GM21786 (cell line): ENCODE results near the gene TCEAL5.
"Not testable (repeated sequence)": the region's sequence is repeated elsewhere in the genome, so short reads cannot be mapped to it uniquely, and the experiment has no call there.

ENCODE experiments used
- ATAC-seq: cut with Tn5 transposase; IDR thresholded peaks from one replicate; pipeline ENCODE4 v1.9.1; 2021; ENCODE audit not compliant: unreplicated experiment

The TCEAL5 gene, protein sequence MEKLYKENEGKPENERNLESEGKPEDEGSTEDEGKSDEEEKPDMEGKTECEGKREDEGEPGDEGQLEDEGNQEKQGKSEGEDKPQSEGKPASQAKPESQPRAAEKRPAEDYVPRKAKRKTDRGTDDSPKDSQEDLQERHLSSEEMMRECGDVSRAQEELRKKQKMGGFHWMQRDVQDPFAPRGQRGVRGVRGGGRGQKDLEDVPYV

DNA sequence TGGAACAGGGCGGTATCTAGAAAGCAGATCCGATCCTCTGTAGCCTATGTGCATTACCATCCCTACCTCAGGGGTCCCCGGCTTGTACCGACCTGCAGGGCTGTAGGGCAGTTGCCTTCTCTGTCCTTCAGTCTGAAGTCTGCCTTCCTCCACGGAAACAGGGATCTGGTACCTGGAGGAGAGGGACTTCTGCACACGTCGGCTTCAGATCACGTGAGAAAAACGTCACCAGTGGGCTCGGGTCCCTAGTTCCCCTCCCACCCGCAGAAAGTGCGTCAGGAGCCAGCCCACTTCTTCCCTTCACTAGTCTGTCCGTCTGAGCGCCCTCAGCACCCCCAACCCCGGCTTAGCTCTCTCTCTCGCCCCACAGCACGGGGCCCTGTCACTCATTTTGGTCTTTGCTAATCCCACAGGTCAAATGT, at the start of gene TCEAL5:
TCEAL5 (minus strand) TSS at position 170 of the 422 bp plus-strand sequence. CDS start 2,187 bp downstream, outside the sequence.
- no peak for ATAC-seq

DNA sequence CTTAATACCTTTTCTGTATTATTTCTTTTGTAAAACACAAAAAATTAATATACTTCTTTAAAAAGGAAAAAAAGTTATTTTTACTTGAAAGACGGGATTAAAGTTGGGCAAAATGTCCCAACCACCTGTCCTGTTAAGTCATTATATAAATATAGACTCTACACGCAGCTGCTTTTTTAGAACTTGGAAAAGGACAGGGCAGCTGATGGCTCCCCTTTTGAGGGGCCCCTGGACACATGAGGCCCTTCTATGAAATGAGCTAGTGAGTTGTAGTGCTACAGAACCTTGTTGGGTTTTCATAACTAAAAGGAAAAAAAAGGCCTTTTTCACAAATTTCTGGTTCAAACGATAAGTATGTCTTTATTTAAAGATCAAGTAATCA, 34.8 kb upstream of the TCEAL5 start:
- ATAC-seq: no peak

DNA sequence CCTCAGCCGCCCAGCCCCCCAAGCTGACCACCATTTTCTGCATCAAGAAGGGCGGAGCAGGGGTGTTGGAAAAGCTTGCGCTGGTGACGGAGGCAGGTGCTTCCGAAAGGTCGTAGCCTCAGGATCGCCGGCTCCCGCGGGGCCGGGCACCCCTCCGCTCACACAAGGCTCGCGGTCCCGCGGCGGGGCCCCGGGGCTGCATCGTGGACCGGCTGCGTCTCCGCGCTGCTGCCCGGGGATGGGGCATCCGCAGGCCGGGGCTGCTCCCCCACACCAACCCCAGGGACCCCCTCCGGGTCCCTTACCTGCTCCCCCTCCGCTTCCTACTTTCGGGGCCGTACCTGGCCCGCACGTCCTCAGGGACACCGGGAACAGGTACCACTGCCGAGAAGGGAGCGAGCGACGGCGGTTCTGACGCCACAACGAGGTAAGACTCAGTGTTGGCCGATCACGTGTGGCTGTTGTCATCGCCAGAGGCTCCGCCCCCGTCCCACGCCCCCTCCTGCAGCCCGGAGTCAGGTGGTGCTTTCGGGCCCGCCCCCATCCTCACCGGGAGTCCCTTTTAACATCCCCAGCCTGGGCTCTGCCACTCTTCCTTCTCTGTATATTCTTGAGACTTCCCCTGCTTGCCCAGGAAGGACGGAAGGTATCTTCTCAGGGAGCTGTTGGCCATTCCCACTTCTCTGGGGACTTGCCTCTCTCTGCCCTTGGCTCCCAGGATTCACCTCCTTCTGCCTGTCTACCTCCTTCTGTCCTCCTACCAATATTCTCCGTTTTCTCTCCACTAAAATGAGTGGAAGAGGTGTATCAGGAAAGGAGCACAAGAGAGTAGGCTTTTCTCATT, 34.2 kb upstream of the TCEAL5 start, which contains the start of gene BEX2:
BEX2 (minus strand) TSS at position 436 of the 844 bp plus-strand sequence. CDS start 1,014 bp downstream, outside the sequence.
- ATAC-seq: peak; percentile 97

DNA sequence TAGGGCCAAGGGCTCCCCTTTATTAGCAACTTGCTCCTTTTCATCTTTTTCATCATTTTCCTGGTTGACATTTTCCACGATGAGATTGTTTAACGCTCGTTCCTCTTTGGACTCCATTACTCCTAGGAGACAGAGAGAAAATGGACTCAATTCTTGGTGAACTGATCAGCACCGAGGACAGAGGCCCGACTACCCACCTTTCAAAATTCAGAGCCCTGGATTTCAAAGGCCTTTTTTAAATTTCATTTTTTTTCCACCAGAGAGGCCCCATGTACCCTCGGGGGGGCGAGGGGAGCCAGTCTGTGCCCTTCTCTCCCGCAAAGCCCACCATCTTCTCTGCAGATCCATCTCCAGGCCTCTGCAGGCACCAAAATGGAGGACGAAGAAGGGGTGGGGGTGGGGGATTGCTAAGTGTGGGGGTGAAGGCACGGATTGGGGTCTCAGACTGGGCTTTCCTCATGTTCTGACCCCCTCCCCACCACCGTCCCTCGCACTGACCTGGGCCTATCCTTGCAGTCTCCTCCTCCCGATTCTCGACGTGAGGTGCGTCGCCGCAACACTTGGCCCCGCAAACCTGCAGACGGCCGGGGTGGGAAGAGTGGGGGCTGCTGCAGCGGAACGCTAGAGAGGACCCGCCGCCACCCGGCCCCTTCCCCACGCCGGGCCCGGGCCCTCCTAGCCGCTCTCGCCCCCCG, 33.5 kb upstream of the TCEAL5 start:
- no peak for ATAC-seq

DNA sequence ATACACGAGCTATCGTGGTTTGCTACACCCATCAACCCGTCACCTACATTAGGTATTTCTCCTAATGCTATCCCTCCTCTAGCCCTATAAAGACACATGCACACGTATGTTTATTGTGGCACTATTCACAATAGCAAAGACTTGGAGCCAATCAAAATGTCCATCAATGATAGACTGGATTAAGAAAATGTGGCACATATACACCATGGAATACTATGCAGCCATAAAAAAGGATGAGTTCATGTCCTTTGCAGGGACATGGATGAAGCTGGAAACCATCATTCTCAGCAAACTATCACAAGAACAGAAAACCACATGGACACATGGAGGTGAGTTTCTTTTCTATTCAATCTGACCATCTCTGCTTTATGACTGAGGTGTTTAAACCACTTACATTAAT, 29.1 kb upstream of the TCEAL5 start:
- not testable (repeated sequence) for ATAC-seq

DNA sequence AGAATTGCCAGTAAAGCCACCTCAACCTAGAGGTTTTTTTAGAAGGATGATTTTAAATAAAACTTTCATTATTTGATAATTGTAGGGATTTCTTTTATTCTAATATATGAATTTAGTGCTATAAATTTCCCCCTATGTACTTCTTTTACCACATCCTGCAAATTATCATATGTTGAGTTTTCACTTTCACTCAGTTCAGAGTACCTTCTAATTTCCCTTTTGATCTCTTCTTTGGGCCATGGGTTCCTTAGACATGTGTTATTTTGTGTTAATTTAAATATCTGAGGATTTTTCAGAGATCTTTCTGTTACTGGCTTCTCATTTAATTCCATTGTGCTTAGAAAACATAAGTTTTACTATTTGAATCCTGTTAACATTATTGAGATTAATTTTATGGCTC, 28.2 kb upstream of the TCEAL5 start:
- ATAC-seq: no peak

DNA sequence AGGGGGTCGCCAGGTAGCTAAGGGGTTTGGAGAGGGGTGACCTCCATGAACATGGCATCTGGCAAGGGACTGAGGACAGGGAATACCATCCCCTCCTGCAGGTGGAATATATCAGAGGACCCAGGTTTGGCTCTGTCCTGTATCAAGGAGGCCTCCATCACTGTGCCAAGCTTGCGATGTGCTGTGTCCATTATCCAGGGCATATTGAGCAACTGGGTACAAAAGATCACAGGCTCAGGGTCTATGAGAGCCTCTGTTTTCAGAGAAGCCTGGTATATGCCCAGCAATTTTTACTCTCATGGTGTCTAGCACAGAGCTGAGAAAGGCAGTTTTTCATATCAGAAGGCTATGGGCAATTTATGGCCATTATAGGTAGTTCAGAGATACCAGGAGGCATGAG, 16.6 kb upstream of the TCEAL5 start:
- ATAC-seq: no peak

DNA sequence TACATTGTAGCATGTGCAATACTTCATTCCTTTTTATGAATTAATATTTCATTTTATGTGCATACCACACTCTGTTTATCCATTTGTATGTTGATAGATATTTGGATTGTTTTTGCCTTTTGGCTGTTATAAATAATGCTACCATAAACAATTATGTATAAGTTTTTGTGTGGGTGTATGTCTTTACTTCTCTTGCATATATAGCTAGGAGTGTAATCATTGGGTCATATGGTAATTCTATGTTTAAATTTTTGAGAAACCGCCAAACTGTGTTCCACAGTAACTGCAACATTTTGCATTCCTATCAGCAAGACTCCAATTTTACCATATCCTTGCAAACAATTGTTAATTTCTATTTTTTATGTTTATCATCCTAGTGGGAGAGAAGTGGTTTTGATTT, 3.1 kb upstream of the TCEAL5 start:
- ATAC-seq: no peak

DNA sequence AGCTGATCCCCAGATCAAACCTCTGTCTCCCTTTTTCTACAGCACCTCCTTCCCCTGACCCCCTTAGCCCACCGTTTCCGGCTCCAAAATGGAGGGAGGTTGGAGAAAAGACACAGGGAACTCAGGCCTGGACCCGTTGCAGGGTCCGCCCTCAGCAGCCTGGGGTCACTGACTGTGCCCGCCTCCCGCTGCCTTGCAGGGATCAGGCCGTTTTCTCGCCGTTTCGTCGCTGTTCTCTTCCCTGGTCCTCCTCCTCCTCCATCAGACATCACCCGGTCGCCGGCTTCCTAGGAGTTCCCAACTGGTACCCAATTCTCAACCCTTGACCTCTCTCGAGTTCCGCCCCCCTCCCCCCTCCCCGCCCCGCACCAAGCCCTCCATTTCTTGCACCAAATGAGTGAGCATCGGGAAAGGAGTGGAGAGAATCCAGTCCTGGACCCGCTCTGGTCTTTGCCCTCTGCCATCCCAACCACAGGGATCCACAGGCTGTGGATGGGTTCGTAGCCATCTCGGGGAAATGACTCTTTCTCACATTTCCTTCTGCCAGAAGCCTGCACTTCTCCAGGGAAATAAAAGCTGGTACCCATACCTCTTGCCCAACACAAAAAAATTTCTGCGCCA, 493 bp downstream of the TCEAL5 start:
- no peak for ATAC-seq

DNA sequence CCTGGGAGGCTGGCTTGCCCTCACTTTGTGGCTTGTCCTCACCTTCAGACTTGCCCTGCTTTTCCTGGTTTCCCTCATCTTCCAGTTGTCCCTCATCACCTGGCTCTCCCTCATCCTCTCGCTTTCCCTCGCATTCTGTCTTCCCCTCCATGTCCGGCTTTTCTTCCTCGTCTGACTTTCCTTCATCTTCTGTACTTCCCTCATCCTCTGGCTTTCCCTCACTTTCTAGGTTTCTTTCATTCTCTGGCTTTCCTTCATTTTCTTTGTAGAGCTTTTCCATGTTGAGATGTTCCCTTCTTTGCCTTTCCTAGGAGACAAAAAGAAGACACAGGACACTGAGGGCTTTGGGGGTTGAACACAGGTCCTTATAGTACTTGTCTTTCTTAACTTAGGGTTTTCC, 2.3 kb downstream of the TCEAL5 start:
- ATAC-seq: no peak

DNA sequence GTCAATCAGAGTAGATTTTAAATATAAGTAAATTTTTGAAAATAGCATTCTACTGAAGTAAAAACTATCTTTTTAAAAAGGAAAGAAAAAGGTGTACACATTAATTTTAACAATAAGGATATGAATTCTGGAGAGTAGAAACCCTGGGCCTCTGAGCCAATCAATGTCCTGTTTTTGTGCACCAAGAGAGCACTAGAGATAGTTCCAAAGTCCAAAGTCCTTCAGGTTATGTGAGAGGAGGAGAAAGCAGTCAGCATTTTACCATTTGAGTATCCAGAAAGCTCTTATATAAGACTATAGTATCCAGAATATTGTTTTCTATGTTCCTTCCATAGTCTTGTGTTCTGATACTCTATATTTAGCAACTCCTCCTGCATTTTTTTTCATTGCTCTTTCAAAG, 18.3 kb downstream of the TCEAL5 start:
- ATAC-seq: no peak

DNA sequence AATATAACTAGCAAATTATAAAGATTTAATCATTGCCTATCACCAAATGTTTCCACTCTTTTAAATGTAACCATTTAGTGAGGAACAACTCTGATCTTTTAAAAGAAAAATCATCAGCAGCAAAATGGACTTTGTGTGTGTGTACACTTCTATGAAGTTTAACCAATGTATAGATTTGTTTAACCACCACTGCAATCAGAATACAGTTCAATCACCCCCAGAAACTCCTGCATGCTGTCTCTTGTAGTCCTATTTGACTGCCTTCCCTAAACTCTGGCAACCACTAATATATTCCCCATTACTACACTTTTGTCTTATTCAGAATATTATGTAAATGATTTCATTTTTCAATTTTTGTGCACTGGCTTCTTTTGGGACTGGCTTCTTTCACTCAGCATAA, 19.9 kb downstream of the TCEAL5 start:
- no peak for ATAC-seq

DNA sequence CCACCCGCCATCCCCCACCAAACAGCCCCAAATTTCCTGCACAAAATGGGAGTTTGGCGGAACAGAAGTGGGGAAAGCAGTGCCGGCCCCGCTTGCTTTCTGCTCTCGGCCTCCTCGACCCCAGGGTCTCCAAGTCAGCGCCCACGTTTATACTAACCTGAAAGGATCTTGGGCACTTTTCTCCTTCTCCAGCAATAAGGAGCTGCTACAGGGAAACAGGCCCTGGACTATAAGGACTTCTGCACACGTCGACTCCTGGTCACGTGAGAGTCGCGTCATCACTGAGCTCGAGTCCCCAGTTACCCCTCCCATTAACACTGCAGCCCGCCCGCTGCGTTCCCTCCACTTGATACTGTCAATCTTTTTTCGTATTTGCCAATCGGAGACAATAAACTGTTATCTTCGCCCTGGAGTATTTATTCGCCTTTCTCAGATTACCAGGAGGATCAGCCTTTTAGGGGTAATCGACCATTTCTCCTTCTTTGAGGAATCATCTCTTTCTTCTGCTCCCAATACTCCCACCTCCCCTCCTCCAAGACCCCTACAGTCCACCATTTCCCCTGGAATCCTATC, 21.5 kb downstream of the TCEAL5 start, which contains the start of gene TCEAL8:
TCEAL8 (minus strand) TSS at position 235 of the 573 bp plus-strand sequence. CDS start 1,176 bp downstream, outside the sequence.
- peak; percentile 96 for ATAC-seq

DNA sequence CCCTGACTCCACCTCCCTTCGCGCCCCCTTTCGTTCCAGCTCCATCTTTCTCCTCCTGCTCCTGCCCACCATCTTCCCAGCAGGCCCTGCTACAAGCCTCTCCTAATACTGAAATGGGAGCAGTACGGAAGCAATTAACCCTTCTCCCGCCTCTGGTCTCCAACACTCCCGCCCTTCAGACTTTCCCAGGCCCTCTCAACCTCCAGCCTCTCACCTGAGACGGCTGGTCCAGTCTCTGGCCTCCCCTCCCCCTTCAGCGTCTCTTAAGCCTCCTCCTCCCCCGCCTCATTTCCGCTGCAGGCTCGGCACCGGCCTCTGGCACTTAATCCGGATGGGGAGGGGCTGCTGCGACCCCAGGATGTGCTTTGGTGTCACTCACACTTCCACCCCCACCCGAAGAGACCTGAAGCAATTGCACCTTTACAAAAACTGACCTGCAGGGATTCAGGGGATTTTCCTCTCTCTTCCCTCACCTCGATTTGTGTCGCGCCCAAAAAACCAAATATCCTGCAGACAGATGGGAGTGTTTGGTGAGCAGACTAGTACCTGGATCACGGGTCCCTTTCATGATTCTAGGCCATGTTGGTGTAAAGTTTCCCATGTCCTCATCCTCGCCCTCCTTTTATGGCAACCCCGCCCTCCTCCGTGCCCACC, 22.3 kb downstream of the TCEAL5 start:
- ATAC-seq: peak; percentile 66

DNA sequence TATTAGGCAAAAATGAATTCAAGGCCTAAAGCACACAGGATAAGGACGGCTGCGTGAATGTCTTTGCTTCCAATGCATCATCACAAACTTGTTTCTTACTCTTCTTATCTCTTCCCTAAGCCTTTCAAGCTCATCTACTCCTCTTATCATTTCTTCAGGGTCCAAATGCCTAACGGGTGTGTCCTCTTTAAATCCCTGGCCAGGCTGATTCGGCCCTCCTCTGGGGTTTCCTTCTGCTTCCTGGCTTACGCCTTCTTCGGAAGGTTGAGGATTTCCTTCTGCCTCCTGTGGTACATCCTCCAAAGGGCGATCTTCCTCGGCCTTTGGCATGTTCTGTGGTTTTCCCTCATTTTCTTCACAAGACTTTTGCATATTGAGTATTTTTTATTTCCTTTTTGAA, 22.9 kb downstream of the TCEAL5 start:
- ATAC-seq: no peak

DNA sequence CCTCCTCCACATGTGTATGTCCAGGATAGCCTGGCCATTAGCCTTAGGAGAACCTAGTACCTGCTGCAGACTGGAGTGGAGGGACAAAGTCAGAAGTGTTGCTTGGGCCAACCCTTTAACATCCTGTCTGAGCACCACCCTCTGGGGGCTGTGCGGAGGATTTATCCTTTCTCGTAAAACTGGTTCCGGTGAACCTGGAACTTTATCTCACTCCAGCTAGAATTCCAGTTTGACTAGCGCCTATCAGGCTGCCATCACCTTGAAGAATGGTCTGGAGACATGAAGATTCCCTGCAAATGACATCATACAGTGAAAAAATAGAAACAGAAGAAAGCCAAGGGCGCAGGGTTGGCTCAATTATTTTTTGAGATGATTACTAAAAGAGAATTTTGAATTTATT, 25.6 kb downstream of the TCEAL5 start:
- no peak for ATAC-seq

DNA sequence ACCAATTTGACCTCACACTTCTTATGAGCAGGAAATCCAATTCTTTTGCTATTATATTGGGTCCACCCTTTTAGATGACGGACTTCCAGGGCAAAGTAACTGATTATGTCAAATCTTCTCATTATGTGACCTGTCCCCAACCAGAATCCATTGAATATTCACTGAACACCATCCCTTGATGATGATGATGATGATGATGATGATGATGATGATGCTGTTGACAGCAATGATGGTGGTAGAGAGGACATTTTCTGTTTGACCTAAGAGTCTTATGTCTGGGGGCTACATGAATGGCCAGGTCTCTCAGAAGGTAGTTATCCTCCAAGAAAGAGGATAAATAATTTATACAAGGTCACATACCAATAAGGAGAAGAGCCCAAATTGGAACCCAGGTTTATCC, 26.7 kb downstream of the TCEAL5 start:
- no peak for ATAC-seq

DNA sequence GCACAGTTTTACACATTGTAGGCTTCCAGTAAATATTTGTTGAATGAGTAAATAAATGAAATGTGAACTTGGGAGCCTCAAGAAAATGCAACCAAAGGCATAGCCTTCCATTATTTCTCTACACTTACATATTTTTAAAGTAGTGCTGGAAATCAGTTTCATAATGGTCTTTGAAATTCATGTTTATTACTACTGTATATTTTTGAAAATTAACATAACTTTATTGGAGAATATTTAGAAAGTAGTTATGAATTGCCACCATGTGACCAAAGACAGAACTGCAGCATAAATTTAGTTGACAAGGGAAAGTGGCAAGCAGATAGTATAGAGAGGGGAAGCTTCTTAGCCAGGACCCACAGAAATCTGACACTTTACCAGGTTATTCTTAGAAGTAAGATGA, 28.0 kb downstream of the TCEAL5 start:
- ATAC-seq: peak; percentile 84

DNA sequence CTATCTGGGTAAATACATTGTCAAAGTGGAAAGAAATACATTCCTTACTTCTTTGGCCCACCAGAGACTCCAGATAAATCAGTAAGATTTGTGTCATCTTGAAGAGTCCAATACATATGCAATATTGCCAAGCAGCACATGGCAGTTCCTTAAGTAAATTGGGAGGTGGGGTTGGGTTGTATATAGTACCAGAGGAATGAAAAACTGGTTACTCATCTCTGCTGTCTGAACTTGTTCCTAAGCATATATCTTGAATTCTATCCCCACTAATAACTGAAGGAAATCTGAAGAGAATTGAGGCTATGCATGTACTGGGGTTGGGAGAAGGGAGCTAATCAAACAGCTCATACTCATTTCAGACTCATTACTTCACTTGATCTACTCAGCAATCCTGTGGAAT, 36.4 kb downstream of the TCEAL5 start:
- no peak for ATAC-seq

DNA sequence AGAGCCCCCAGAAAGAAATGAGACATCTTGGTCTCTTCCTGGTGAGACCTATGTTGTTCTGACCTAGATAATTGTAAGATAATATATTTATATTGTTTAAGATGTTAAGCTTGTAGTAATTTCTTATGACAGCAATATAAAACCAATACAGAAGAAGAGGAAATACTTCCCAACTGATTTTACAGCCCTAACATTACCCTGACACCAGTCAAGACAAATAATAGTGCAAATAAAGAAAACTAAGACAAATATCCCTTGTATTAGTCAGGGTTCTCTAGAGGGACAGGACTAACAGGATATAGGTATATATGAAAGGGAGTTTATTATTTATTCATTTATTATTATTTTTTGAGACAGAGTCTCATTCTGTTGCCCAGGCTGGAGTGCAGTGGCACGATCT, 40.3 kb downstream of the TCEAL5 start:
- ATAC-seq: no peak
